PC-3 (cell line): ENCODE measurements around the gene MTMR2. TPM values are rescaled to one million over a fixed set of nuclear protein-coding genes. Genes with fewer than 3 reads are reported as not detected.

Source experiments
- ATAC-seq: fragments of 200-7000 bp; cut with Tn5 transposase; 2 replicates; pipeline ENCODE4 v1.9.1; 2020; ENCODE audit warnings: mild to moderate bottlenecking, moderate library complexity
- BruUV-seq: library from RNA; stranded (reverse); fragments of 400-500 nt; replicated peaks from 2 replicates; lab custom pipeline; 2021; lab: Mats Ljungman, UMichigan
- CTCF ChIA-PET: fragments of 300-600 bp; sonication (Branson Sonifier 250); formaldehyde crosslinking; loops from one replicate; lab custom pipeline; 2022; ENCODE audit warnings: antibody characterized with exemption; lab: Charles Lee
- POLR2A ChIA-PET: fragments of 300-600 bp; sonication (Branson Sonifier 250); formaldehyde crosslinking; loops from one replicate; lab custom pipeline; 2022; ENCODE audit warnings: antibody characterized with exemption; ENCODE audit not compliant: unreplicated experiment; lab: Charles Lee
- DNase-seq: peaks from one replicate; pipeline ENCODE4 v3.0.0-alpha.2; 2015
- H2AFZ ChIP-seq: fragments of 300-600 bp; sonication (generic); 2 replicates; pipeline ENCODE4 v1.6.0; 2016; ENCODE audit warnings: antibody characterized with exemption, low read length
- H3F3A ChIP-seq: fragments of 300-600 bp; sonication (generic); one replicate; pipeline ENCODE4 v1.6.0; 2017; ENCODE audit warnings: antibody characterized with exemption, low read length, control low read depth, mild to moderate bottlenecking; ENCODE audit not compliant: unreplicated experiment
- H3K27ac ChIP-seq: fragments of 300-600 bp; sonication (generic); 2 replicates; pipeline ENCODE4 v1.5.1; 2016; ENCODE audit warnings: mild to moderate bottlenecking, low read length
- H3K27me3 ChIP-seq: fragments of 300-600 bp; sonication (generic); 2 replicates; pipeline ENCODE4 v1.6.1; 2016; ENCODE audit warnings: low read length, mixed read lengths
- H3K36me3 ChIP-seq: fragments of 300-600 bp; sonication (generic); 2 replicates; pipeline ENCODE4 v1.6.1; 2016; ENCODE audit warnings: low read depth, mixed run types, low read length, mixed read lengths
- H3K4me1 ChIP-seq: fragments of 300-600 bp; sonication (generic); 2 replicates; pipeline ENCODE4 v1.5.1; 2016; ENCODE audit warnings: low read length; ENCODE audit not compliant: insufficient read depth
- H3K4me2 ChIP-seq: fragments of 300-600 bp; sonication (generic); 2 replicates; pipeline ENCODE4 v1.6.0; 2016; ENCODE audit warnings: low read length
- H3K4me3 ChIP-seq: fragments of 300-600 bp; sonication (generic); 2 replicates; pipeline ENCODE4 v1.5.1; 2016; ENCODE audit warnings: mild to moderate bottlenecking, low read length, mixed read lengths
- H3K79me2 ChIP-seq: fragments of 300-600 bp; sonication (generic); 2 replicates; pipeline ENCODE4 v1.6.1; 2017; ENCODE audit warnings: low read length, mixed read lengths
- H3K9ac ChIP-seq: fragments of 300-600 bp; sonication (generic); 2 replicates; pipeline ENCODE4 v1.6.0; 2016; ENCODE audit warnings: mild to moderate bottlenecking, low read length
- H3K9me2 ChIP-seq: fragments of 300-600 bp; sonication (generic); replicated peaks from 2 replicates; pipeline ENCODE4 v1.6.1; 2016; ENCODE audit warnings: mixed run types, low read length, mixed read lengths
- H3K9me3 ChIP-seq: fragments of 300-600 bp; sonication (generic); 2 replicates; pipeline ENCODE4 v1.6.1; 2016; ENCODE audit warnings: low read length, mixed read lengths
- H4K20me1 ChIP-seq: fragments of 300-600 bp; sonication (generic); 2 replicates; pipeline ENCODE4 v1.6.1; 2016; ENCODE audit warnings: low read length, mixed read lengths
- EZH2 ChIP-seq: fragments of 300-600 bp; sonication (generic); IDR thresholded peaks from one replicate; pipeline ENCODE4 v1.6.1; 2017; ENCODE audit warnings: antibody characterized with exemption, mild to moderate bottlenecking, low read length; ENCODE audit not compliant: unreplicated experiment
- EZH2phosphoT487 ChIP-seq: fragments of 300-600 bp; sonication (generic); IDR thresholded peaks from 2 replicates; pipeline ENCODE4 v1.6.1; 2018; ENCODE audit warnings: mild to moderate bottlenecking, antibody characterized with exemption, low read length, borderline replicate concordance
- intact Hi-C: fragments of 100-400 bp; cut with micrococcal nuclease; formaldehyde crosslinking; loops from 2 replicates; pipeline ENCODE4 v1.9.0; 2023
- total RNA-seq: library from RNA; depleted of rRNA; stranded (reverse); fragments of >200 nt; gene quantifications from 2 replicates; pipeline ENCODE4 v1.2.3, GENCODE V29; 2014
- TF ChIP-seq, protein P1 (sequence below): fragments of 300-600 bp; sonication (generic); conservative IDR thresholded peaks from 2 replicates; pipeline ENCODE4 v1.5.1; 2017; ENCODE audit warnings: antibody characterized with exemption, low read depth, mild to moderate bottlenecking, low read length

MTMR2 gene
- total RNA-seq, 1 experiment from 2014 or later = 31.7 TPM

GRCh38 chr11:95950905-95951304 is 27.0 kb upstream of the MTMR2 start:
- ChIA-PET POLR2A (no interaction called here), CTCF (no interaction called here)
- H3K4me3 ChIP-seq = no peak overlapping the region
- ATAC-seq (no peak), DNase-seq (no peak)
- no peaks in the 10 kb centered on the region for H3K9me2 ChIP-seq
- no peak overlapping the region for H2AFZ ChIP-seq
- H3K4me1 ChIP-seq = no peaks in the 10 kb centered on the region
- H3F3A ChIP-seq = no peaks in the 10 kb centered on the region
- H3K4me2 ChIP-seq = no peak overlapping the region
- intact Hi-C loops = no loop called here
- H4K20me1 ChIP-seq = no peaks in the 10 kb centered on the region
- no peak overlapping the region for H3K9ac ChIP-seq
- H3K36me3 ChIP-seq = no peaks in the 10 kb centered on the region
- no peak overlapping the region for H3K27ac ChIP-seq
- TF ChIP-seq EZH2phosphoT487 = no peak
- TF ChIP-seq, protein P1, sequence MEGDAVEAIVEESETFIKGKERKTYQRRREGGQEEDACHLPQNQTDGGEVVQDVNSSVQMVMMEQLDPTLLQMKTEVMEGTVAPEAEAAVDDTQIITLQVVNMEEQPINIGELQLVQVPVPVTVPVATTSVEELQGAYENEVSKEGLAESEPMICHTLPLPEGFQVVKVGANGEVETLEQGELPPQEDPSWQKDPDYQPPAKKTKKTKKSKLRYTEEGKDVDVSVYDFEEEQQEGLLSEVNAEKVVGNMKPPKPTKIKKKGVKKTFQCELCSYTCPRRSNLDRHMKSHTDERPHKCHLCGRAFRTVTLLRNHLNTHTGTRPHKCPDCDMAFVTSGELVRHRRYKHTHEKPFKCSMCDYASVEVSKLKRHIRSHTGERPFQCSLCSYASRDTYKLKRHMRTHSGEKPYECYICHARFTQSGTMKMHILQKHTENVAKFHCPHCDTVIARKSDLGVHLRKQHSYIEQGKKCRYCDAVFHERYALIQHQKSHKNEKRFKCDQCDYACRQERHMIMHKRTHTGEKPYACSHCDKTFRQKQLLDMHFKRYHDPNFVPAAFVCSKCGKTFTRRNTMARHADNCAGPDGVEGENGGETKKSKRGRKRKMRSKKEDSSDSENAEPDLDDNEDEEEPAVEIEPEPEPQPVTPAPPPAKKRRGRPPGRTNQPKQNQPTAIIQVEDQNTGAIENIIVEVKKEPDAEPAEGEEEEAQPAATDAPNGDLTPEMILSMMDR = no peak
- TF ChIP-seq EZH2 = no peak
- H3K27me3 ChIP-seq = no peaks in the 10 kb centered on the region
- BruUV-seq = no TSS peak
- no peaks in the 10 kb centered on the region for H3K9me3 ChIP-seq
- H3K79me2 ChIP-seq = no peaks in the 10 kb centered on the region

GRCh38 chr11:95948637-95949036 is 24.7 kb upstream of the MTMR2 start:
- H3K36me3 ChIP-seq = peaks cover 5% of the 10 kb centered on the region; the same call in 1 of the 2 replicates
- ChIA-PET POLR2A (interaction anchor here (0.6 kb wide), 1 partner anchor 476 kb away, joined by 6 read pairs; no protein-coding TSS in a partner anchor), CTCF (no interaction called here)
- no peaks in the 10 kb centered on the region for H3K79me2 ChIP-seq
- DNase-seq = no peak
- TF ChIP-seq, protein P1 = no peak
- TF ChIP-seq EZH2phosphoT487 = no peak
- no peak for TF ChIP-seq EZH2
- H3K4me1 ChIP-seq = no peaks in the 10 kb centered on the region
- no peak for ATAC-seq
- no peak overlapping the region for H2AFZ ChIP-seq
- H3K27me3 ChIP-seq = no peaks in the 10 kb centered on the region
- intact Hi-C loops = no loop called here
- H3K9me2 ChIP-seq = no peaks in the 10 kb centered on the region
- no peak overlapping the region for H3K4me2 ChIP-seq
- BruUV-seq = no TSS peak
- no peaks in the 10 kb centered on the region for H3F3A ChIP-seq
- H3K27ac ChIP-seq = no peak overlapping the region
- no peaks in the 10 kb centered on the region for H4K20me1 ChIP-seq
- peaks cover 13% of the 10 kb centered on the region for H3K9me3 ChIP-seq
- no peak overlapping the region for H3K9ac ChIP-seq
- no peak overlapping the region for H3K4me3 ChIP-seq

DNA sequence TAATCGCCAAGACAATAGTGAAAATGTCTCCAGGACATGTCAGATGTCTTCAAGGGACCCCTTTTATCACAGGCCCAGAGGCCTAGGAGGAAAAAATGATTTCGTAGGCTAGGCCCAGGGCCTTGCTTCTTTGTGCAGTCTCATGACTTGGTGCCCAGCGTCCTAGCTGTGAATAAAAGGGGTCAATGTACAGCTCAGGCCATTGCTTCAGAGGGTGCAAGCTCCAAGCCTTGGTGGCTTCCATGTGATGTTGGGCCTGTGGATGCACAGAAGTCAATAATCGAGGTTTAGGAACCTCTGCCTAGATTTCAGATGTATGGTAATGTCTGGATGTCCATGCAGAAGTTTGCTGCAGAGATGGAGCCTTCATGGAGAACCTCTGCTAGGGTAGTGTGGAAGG is 20.7 kb upstream of the MTMR2 start:
- H3K27me3 ChIP-seq = no peaks in the 10 kb centered on the region
- no peak overlapping the region for H3K27ac ChIP-seq
- ChIA-PET CTCF (no interaction called here), POLR2A (no interaction called here)
- DNase-seq (no peak), ATAC-seq (no peak)
- TF ChIP-seq EZH2 (no peak), EZH2phosphoT487 (no peak)
- TF ChIP-seq, protein P1 = no peak
- no peak overlapping the region for H2AFZ ChIP-seq
- H3K4me2 ChIP-seq = no peak overlapping the region
- peaks cover 5% of the 10 kb centered on the region; the same call in 1 of the 2 replicates for H3K36me3 ChIP-seq
- H4K20me1 ChIP-seq = no peaks in the 10 kb centered on the region
- no peaks in the 10 kb centered on the region for H3F3A ChIP-seq
- H3K9me2 ChIP-seq = no peaks in the 10 kb centered on the region
- H3K4me3 ChIP-seq = no peak overlapping the region
- no peak overlapping the region for H3K9ac ChIP-seq
- H3K9me3 ChIP-seq = peaks cover 16% of the 10 kb centered on the region
- no TSS peak for BruUV-seq
- intact Hi-C loops = no loop called here
- H3K4me1 ChIP-seq = no peaks in the 10 kb centered on the region
- no peaks in the 10 kb centered on the region for H3K79me2 ChIP-seq
